ENCODE data around the gene INHBE.
"Not testable (repeated sequence)": the region's sequence is repeated elsewhere in the genome, so short reads cannot be mapped to it uniquely, and the experiment has no call there.

Gene INHBE

DNA sequence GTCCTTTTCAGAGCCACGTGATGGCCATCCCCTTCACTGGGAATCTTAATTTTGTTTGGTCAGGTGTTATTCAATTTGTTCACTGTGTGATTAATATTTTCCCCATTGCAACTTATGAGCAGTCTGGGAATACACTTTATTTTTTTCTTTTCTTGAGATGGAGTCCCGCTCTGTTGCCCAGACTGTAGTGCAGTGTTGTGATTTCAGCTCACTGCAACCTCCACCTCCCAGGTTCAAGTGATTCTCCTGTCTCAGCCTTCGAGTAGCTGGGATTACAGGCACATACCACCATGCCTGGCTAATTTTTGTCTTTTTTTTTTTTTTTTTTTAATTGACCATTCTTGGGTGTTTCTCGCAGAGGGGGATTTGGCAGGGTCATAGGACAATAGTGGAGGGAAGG is 51.4 kb downstream of the INHBE start:
- not testable (repeated sequence) for H3K79me2 ChIP-seq (ENCODE audit: insufficient read depth, low read length); H2AFZ ChIP-seq (ENCODE audit: low read depth, low read length, severe bottlenecking); H3K9ac ChIP-seq (ENCODE audit: low read length); H3K27me3 ChIP-seq (ENCODE audit: low read length); H3K4me2 ChIP-seq (ENCODE audit: low read depth, low read length, poor library complexity, severe bottlenecking); H3K27ac ChIP-seq (ENCODE audit: low read depth, low read length); H3K9me3 ChIP-seq (ENCODE audit: insufficient read depth, low read length); H3K4me3 ChIP-seq (ENCODE audit: insufficient read depth, low read length, poor library complexity, severe bottlenecking); H3K9me2 ChIP-seq (replicated peaks; ENCODE audit: insufficient read depth, low read length); H4K20me1 ChIP-seq (ENCODE audit: low read depth, low read length); H3F3A ChIP-seq (ENCODE audit: insufficient read depth)
- peaks cover 17% of the 10 kb centered on the region; the same call in 1 of the 2 replicates for H3K36me3 ChIP-seq (ENCODE audit: low read length)
